Hepatic stellate cell (primary cell): Measurements from ENCODE around the gene SLC4A4.
A peak's percentile ranks its signal among the peaks of the same experiment; 100 is the strongest.

ENCODE experiments used
- DNase-seq: peaks from one replicate; pipeline ENCODE4 v3.0.0; 2011; ENCODE audit warnings: low spot score

The SLC4A4 gene

GRCh38 chr4:71607109-71607508, 268.3 kb downstream of the SLC4A4 start:
- DNase-seq: no peak

GRCh38 chr4:71607780-71608677, 269.2 kb downstream of the SLC4A4 start:
- DNase-seq: peak; percentile 6

- DNase-seq: no peak
Measured at GRCh38 chr4:71608678-71609071, 269.9 kb downstream of the SLC4A4 start.

GRCh38 chr4:71609167-71609566, 270.3 kb downstream of the SLC4A4 start:
- DNase-seq: no peak

- no peak for DNase-seq
Measured at GRCh38 chr4:71609651-71610050, 270.8 kb downstream of the SLC4A4 start.

GRCh38 chr4:71614621-71615020, 275.8 kb downstream of the SLC4A4 start:
- DNase-seq: no peak

- DNase-seq: no peak
Measured at GRCh38 chr4:71616168-71616811, 277.5 kb downstream of the SLC4A4 start.
